Activated T-helper 1 cell treated with anti-CD3 and anti-CD28 coated beads, Interleukin-12 subunit alpha, Interleukin-12 subunit beta, Interleukin-2, Interleukin-4 antibody, amounts not matched to agents 30 ng/mL and 10 ng/mL and 1 ng/mL, durations not matched to agents 14 hours and 24 hours and 36 hours (primary cell): ENCODE data around the gene GALNTL6. TPM values are rescaled to one million over a fixed set of nuclear protein-coding genes. Genes with fewer than 3 reads are reported as not detected.
"Not testable (repeated sequence)": the region's sequence is repeated elsewhere in the genome, so short reads cannot be mapped to it uniquely, and the experiment has no call there.

Source experiments
- DNase-seq: peaks from one replicate; pipeline ENCODE4 v3.0.0; 2021; ENCODE audit warnings: low spot score
- H3K27ac Mint-ChIP-seq: one replicate; pipeline ENCODE4 v1.8.0; 2021; ENCODE audit warnings: mild to moderate bottlenecking, mixed read lengths
- H3K27me3 Mint-ChIP-seq: one replicate; pipeline ENCODE4 v1.8.0; 2022; ENCODE audit warnings: mild to moderate bottlenecking, moderate library complexity, mixed read lengths; ENCODE audit not compliant: insufficient read depth
- H3K36me3 Mint-ChIP-seq: one replicate; pipeline ENCODE4 v1.8.0; 2021; ENCODE audit warnings: low read depth, mixed read lengths
- H3K4me1 Mint-ChIP-seq: one replicate; pipeline ENCODE4 v1.8.0; 2021; ENCODE audit warnings: low read depth, mixed read lengths
- H3K4me3 Mint-ChIP-seq: one replicate; pipeline ENCODE4 v1.8.0; 2021; ENCODE audit warnings: mild to moderate bottlenecking, moderate library complexity, mixed read lengths
- H3K9me3 Mint-ChIP-seq: one replicate; pipeline ENCODE4 v1.8.0; 2021; ENCODE audit warnings: mixed read lengths
- intact Hi-C: fragments of 100-400 bp; cut with micrococcal nuclease; formaldehyde crosslinking; loops from one replicate; pipeline ENCODE4 v1.15.1; 2024
- total RNA-seq: library from RNA; stranded (reverse); gene quantifications from 2 replicates; pipeline ENCODE4 v1.2.3, GENCODE V29; 2022

The GALNTL6 gene
- total RNA-seq, 1 donor from 2014 or later = not detected

DNA sequence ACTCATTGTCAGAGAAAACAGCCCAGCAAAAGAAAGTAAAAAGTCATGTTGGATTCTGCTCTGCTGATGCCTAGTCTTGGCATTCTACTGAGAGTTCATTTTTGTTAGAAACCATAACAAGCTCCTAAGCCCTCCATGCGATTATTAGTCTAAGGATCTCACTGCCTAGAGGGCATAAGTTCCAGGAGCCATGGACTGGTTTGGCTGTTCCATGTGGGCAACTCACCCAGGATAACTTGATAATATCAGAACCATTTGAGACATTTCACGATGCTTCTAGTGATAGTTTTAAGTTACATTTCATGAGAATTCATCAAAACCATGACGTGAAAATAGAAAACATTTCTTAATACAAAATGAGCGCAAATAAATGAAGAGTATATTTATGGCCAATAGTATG, 978.6 kb downstream of the GALNTL6 start:
- Mint-ChIP-seq H3K27ac (no peak overlapping the region), H3K4me3 (no peak overlapping the region), H3K4me1 (no peaks in the 10 kb centered on the region), H3K27me3 (no peaks in the 10 kb centered on the region), H3K36me3 (no peaks in the 10 kb centered on the region), H3K9me3 (no peaks in the 10 kb centered on the region)
- intact Hi-C loops = no loop called here
- no peak for DNase-seq

DNA sequence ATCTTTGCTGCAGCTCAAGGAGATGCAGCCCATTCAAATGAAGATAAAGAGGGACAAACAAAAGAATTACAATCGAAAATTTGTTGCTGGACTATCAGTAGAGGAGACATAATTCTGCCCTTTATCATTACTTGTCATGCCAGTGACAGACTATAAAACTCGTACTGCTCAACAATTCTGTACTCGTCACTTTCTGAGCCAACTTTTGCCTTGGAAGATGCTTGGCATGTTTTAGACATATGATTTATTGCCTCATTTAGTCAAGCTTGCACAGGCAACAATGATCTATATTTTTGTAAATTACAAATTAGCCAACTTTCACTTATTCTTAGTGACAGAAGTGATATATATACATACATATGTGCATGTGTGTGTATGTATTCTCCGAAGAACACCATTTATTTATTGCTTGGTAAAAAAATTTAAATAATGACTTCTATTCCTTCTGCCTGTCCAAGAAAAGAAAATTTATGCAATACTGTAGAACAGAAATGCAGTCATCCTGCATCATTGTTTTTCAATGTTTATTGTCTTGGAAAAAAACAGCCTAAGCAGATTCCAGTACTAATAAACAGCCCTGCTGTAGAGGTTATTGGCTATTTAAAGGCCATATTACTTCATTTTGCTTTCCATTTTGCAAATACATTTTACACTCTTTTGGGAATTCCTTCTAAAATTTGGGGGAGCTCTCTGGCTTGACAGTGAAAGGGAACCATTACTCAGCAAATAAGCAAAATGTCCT, 980.5 kb downstream of the GALNTL6 start:
- H3K4me3 Mint-ChIP-seq = no peak overlapping the region
- intact Hi-C loops = no loop called here
- no peaks in the 10 kb centered on the region for H3K36me3 Mint-ChIP-seq
- H3K27me3 Mint-ChIP-seq = no peaks in the 10 kb centered on the region
- H3K9me3 Mint-ChIP-seq = no peaks in the 10 kb centered on the region
- no peaks in the 10 kb centered on the region for H3K4me1 Mint-ChIP-seq
- no peak overlapping the region for H3K27ac Mint-ChIP-seq
- DNase-seq = no peak

DNA sequence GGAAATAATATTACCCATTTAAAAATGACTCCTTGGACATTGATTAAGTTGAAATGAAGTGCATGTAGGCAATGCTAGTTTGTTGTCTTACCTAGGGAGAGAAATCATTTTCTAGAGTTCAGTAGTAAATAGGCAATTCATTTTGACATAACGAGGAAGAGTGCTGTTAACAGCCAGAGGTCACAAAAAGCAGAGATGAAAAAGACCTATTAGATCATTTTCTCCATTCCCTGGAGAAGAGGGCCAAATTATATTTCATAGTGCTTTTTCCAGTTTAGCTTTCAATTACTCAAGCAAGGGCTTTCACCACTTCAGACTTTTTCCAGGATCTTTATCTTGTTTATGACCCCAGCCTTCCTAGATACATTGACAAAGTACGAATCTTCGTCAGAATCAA, 981.1 kb downstream of the GALNTL6 start:
- no peak overlapping the region for H3K4me3 Mint-ChIP-seq
- DNase-seq = no peak
- no peaks in the 10 kb centered on the region for H3K27me3 Mint-ChIP-seq
- H3K36me3 Mint-ChIP-seq = no peaks in the 10 kb centered on the region
- no peak overlapping the region for H3K27ac Mint-ChIP-seq
- no peaks in the 10 kb centered on the region for H3K9me3 Mint-ChIP-seq
- intact Hi-C loops = no loop called here
- no peaks in the 10 kb centered on the region for H3K4me1 Mint-ChIP-seq

DNA sequence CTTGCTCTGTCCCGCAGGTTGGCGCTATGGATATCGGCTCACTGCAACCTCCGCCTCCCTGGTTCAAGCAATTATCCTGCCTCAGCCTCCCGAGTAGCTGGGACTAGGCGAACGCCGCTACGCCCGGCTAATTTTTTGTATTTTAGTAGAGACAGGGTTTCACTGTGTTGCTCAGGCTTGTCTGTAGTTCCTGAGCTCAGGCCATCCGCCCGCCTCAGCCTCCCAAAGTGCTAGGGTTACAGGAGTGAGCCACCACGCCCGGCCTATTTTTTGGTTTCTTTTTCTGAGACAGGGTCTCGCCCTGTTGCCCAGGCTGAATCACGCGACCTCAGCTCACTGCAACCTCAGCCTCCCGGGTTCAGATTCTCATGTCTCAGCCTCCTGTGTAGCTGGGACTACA, 984.1 kb downstream of the GALNTL6 start:
- intact Hi-C loops, H3K4me1 Mint-ChIP-seq, DNase-seq, H3K36me3 Mint-ChIP-seq, H3K9me3 Mint-ChIP-seq, H3K4me3 Mint-ChIP-seq, H3K27me3 Mint-ChIP-seq, H3K27ac Mint-ChIP-seq: not testable (repeated sequence)

DNA sequence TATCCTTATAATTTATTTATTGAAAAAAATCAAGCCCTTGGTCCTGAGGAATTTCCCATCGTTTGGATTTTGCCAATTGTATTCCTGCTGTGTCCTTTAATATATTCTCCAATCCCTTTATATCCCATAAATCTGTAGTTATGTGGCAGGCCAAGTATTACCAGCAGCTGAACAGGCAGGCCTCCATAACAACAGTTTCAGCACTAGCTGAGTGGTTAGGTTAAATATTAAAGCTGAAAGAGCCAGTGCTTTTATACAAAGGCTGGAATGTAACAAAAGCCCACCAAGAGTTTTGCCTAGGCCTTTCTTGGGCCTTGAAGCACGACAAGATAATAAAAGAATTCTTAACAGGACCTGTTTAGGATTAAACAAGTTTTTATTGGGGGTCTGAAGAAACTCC, 988.8 kb downstream of the GALNTL6 start:
- H3K27ac Mint-ChIP-seq = no peak overlapping the region
- no peaks in the 10 kb centered on the region for H3K9me3 Mint-ChIP-seq

DNA sequence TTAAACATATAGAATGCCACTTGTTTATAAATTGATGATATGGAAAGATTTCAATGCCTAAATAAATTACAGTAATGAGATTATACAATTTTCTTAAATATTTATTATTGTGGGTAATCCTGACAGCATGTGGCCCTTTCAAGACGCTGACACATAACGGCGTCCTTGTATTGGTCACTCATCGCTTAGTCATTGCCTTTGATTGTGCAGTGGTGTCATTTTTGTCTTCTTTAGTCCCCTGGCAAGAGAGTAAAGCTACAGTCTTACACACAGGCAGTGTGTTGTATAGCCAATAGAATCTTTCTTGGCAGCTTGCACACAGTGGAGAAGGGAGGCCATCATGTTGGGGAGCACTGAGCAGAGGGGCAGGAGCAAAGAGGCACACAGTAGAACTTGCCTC, 993.6 kb downstream of the GALNTL6 start:
- Mint-ChIP-seq H3K36me3 (no peaks in the 10 kb centered on the region), H3K4me1 (no peaks in the 10 kb centered on the region), H3K27ac (no peak overlapping the region), H3K27me3 (no peaks in the 10 kb centered on the region), H3K9me3 (no peaks in the 10 kb centered on the region), H3K4me3 (no peak overlapping the region)
- intact Hi-C loops = no loop called here
- DNase-seq = no peak

More for the DNA sequence above, 988.8 kb downstream of the GALNTL6 start:
- Mint-ChIP-seq H3K36me3 (no peaks in the 10 kb centered on the region), H3K27me3 (no peaks in the 10 kb centered on the region), H3K4me1 (no peaks in the 10 kb centered on the region), H3K4me3 (no peak overlapping the region)
- intact Hi-C loops = no loop called here
- DNase-seq = no peak

DNA sequence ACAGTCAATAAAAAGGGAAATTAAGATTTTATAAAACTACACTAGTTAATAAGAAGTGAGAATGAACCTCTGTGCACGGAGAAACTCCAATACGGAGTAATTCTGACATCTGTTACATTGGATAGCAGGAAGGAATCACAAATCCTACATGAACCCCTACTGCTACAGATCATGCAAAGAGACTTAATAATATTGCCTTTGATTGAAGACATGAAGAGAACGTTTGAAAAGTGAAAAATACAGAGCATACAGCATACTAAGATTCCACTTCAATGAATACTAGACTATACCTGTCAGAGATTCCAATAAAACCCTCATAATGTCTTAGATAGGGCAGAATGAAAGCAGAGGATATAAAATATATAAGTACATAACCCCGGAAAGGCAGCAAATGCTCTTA, 995.0 kb downstream of the GALNTL6 start:
- H3K4me3 Mint-ChIP-seq = no peak overlapping the region
- no peaks in the 10 kb centered on the region for H3K36me3 Mint-ChIP-seq
- no peak overlapping the region for H3K27ac Mint-ChIP-seq
- no peaks in the 10 kb centered on the region for H3K27me3 Mint-ChIP-seq
- no peak for DNase-seq
- no peaks in the 10 kb centered on the region for H3K4me1 Mint-ChIP-seq
- H3K9me3 Mint-ChIP-seq = no peaks in the 10 kb centered on the region
- intact Hi-C loops = no loop called here

DNA sequence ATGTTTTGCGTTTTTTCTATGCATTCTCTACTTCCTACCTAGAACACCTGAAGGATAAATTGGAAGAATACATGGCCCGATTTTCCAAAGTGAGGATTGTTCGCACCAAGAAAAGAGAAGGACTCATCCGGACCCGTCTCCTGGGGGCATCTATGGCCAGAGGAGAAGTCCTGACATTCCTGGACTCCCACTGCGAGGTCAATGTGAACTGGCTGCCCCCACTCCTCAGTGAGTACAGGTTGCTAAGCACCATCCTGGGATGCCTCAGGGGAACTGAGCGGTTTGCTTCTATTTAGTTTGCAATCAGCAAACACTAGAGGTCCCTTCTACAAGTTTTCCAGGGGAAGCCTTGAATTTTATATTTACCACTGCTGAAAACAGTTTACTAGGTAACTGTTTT, 996.1 kb downstream of the GALNTL6 start:
- DNase-seq = no peak
- Mint-ChIP-seq H3K4me3 (no peak overlapping the region), H3K36me3 (no peaks in the 10 kb centered on the region), H3K9me3 (no peaks in the 10 kb centered on the region), H3K27me3 (no peaks in the 10 kb centered on the region), H3K4me1 (no peaks in the 10 kb centered on the region), H3K27ac (no peak overlapping the region)
- intact Hi-C loops = no loop called here

DNA sequence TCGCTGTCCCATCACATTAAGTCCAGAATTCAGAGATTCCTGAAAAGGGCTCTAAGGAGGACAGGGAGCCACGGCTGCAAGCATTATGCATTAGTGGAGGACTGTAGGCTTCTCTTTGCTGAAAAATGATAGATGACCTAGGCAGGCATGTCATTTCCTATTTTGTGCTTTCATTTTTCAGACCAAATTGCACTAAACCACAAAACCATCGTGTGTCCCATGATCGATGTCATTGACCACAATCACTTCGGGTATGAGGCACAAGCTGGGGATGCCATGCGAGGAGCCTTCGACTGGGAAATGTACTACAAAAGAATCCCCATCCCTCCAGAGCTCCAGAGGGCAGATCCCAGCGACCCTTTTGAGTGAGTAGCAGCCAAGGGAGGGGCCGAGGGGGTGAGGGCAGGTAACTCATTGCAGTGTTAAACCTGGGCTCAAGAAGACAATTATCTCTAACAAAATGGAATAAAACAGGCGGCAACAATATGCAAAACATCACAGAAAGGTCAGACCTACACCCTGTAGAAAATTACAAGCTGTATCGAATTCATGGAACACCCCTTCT, 1000.2 kb downstream of the GALNTL6 start:
- no peak for DNase-seq
- H3K4me1 Mint-ChIP-seq = no peaks in the 10 kb centered on the region

DNA sequence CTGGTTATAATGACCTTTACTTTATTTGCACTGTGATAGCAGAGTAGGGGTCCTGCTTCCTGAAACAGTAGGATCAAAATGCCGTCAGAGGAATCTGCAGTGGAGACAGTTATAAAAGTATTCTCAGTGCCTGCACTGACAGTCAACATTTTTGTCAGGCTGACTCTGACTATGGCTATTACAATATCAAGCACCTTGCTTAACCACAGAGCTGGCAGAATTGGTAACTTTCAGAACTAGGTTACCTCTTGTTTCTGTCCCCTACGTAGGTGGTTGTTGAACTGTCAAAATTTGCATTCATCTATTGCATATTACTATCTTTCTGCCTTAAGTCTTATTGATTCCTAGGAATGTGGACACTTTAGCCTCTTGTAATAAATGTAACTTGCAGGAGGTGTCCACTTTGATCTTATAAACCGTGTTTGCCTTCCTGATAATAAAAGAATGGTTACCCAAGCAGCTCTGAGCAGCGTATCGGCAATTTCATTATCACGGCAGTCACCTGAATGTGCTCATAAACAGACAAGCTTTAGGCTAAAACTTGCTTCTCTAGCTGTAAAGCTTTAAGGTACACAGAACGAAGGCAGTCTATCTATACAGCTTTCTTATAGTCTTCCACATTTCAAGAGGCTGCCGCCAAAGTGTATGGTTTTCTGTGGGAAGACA, 1002.4 kb downstream of the GALNTL6 start:
- Mint-ChIP-seq H3K4me3 (no peak overlapping the region), H3K9me3 (no peaks in the 10 kb centered on the region), H3K27ac (no peak overlapping the region), H3K4me1 (no peaks in the 10 kb centered on the region), H3K27me3 (no peaks in the 10 kb centered on the region), H3K36me3 (no peaks in the 10 kb centered on the region)
- intact Hi-C loops = no loop called here
- no peak for DNase-seq

More for the DNA sequence above, 1000.2 kb downstream of the GALNTL6 start:
- intact Hi-C loops = no loop called here
- no peak overlapping the region for H3K27ac Mint-ChIP-seq
- H3K4me3 Mint-ChIP-seq = no peak overlapping the region
- H3K9me3 Mint-ChIP-seq = no peaks in the 10 kb centered on the region
- H3K36me3 Mint-ChIP-seq = no peaks in the 10 kb centered on the region
- no peaks in the 10 kb centered on the region for H3K27me3 Mint-ChIP-seq

DNA sequence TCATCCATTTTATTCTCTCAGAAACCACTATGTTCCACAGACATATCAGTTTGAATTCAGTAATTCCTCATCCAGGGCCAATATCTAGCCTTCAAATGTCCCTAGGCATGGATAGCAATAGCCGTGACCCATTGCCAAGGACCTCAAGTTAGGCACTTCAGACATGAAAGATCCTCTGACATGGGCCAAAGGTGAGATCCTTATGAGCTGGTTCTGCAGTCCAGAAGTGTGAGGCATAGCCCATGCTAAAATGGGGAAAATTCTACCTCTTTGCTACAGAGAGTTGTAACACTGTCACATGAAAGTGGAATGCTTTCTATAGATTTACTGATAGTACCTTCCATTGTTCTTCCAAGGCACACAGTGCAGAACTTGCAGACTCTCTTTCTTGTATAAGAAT, 1005.7 kb downstream of the GALNTL6 start:
- Mint-ChIP-seq H3K4me1 (no peaks in the 10 kb centered on the region), H3K4me3 (no peak overlapping the region), H3K27ac (no peak overlapping the region), H3K36me3 (no peaks in the 10 kb centered on the region), H3K9me3 (no peaks in the 10 kb centered on the region), H3K27me3 (no peaks in the 10 kb centered on the region)
- DNase-seq = no peak
- intact Hi-C loops = no loop called here

DNA sequence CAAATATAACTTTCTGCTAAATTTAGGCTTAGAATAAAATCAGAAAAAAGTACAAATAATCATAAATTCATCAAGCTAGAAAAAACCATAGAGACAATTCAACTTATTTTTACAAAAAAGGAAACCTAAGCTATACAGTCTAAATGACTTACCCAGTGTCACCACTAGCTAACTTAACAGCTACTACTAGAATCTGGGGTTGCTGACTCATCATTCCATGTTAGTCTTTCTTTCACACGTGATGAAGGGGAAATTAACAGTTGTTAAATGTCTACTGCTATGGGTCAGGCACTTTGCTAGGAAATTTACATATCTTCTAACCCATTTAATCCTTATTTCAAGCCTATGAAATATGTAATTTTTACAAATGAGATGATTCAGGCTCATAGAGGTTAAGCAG, 1006.1 kb downstream of the GALNTL6 start:
- no peaks in the 10 kb centered on the region for H3K27me3 Mint-ChIP-seq
- no peaks in the 10 kb centered on the region for H3K36me3 Mint-ChIP-seq
- DNase-seq = no peak
- no peak overlapping the region for H3K4me3 Mint-ChIP-seq
- no peaks in the 10 kb centered on the region for H3K4me1 Mint-ChIP-seq
- intact Hi-C loops = no loop called here
- H3K27ac Mint-ChIP-seq = no peak overlapping the region
- no peaks in the 10 kb centered on the region for H3K9me3 Mint-ChIP-seq

DNA sequence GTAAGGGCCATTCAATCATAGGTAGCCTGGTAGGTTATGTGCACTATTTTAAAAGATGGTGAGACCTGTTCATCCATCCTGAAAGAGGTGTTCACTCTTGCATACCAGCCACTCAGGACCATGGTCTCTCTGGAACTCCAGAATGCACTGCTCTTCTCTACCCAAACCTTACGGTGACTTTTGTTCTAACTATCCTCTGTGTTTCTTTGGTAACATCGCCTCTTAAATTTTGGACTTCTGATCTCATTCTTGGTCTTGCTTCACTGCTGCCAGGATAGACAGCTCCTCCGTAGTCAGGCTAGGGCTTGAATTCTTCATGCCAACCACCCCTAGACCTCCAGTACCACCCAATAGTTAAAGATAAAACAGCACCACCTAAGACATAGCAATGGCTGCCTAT, 1009.1 kb downstream of the GALNTL6 start:
- H3K9me3 Mint-ChIP-seq = no peaks in the 10 kb centered on the region
- no peak overlapping the region for H3K27ac Mint-ChIP-seq
- no peaks in the 10 kb centered on the region for H3K36me3 Mint-ChIP-seq
- DNase-seq = no peak
- intact Hi-C loops = no loop called here
- no peak overlapping the region for H3K4me3 Mint-ChIP-seq
- H3K4me1 Mint-ChIP-seq = no peaks in the 10 kb centered on the region
- no peaks in the 10 kb centered on the region for H3K27me3 Mint-ChIP-seq
